ENCODE measurements around the gene SLX9.
"Not testable (repeated sequence)": the region's sequence is repeated elsewhere in the genome, so short reads cannot be mapped to it uniquely, and the experiment has no call there.

SLX9 gene

GRCh38 chr21:44965251-44966022 lies 25.6 kb downstream of the SLX9 start:
- peak; percentile 20 to 27 for DNase-seq

GRCh38 chr21:44966135-44967081 lies 26.6 kb downstream of the SLX9 start:
- DNase-seq = no peak

GRCh38 chr21:44967082-44968047 lies 27.5 kb downstream of the SLX9 start:
- no peak for DNase-seq

GRCh38 chr21:44969066-44969670 lies 29.3 kb downstream of the SLX9 start:
- DNase-seq = no peak

GRCh38 chr21:44969931-44970755 lies 30.3 kb downstream of the SLX9 start:
- DNase-seq = no peak

- no peak for DNase-seq
Observed at GRCh38 chr21:44970766-44971671, 31.2 kb downstream of the SLX9 start.

- DNase-seq = no peak
Observed at GRCh38 chr21:44971672-44971995, 31.8 kb downstream of the SLX9 start.

GRCh38 chr21:44972301-44972814 lies 32.5 kb downstream of the SLX9 start:
- DNase-seq = no peak

- no peak for DNase-seq
Observed at GRCh38 chr21:44972821-44973220, 33.0 kb downstream of the SLX9 start.

GRCh38 chr21:44973598-44973997 lies 33.8 kb downstream of the SLX9 start:
- DNase-seq = no peak

- DNase-seq = no peak
Observed at GRCh38 chr21:44974676-44975075, 34.8 kb downstream of the SLX9 start.

- DNase-seq = no peak
Observed at GRCh38 chr21:44975720-44976555, 36.1 kb downstream of the SLX9 start.

- not testable (repeated sequence) for DNase-seq
Observed at GRCh38 chr21:44976556-44977393, 36.9 kb downstream of the SLX9 start.

- no peak for DNase-seq
Observed at GRCh38 chr21:44977616-44978340, 37.9 kb downstream of the SLX9 start.

- DNase-seq = no peak
Observed at GRCh38 chr21:44979687-44980561, 40.1 kb downstream of the SLX9 start.
